ENCODE measurements around the gene BANK1.

DNA sequence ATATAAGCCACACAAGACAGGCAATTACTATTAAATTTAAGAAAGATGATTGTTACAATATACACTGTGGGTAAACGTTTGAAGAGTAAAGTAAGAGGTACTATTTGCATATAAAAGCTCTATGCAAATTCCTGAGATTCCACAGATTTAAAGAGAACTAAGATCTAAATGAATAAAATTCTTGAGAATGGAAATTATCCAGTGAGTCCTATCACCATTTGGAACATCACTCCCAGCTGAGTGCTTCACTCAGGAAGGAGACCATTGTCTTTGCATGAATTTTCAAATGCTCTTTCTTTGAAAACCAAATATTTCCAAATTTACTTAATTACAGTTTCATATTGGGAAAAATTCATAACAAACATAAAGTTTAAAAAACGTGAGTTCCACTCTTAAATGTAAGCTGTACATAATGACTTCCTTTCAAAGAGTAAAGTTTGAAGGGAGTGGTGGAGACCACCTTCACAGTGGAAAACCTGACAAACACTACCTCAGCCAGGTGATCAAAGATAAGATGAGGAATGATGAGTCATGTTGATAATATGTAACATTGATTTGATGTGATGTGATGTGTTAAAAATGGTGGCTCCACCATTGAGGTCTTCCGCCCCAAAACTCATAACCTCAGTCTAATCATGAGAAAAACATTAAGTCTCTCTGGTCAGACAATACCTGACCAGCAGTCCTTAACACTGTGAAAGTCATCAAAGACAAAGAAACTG lies 159.9 kb downstream of the BANK1 start:
- TF ChIP-seq, protein P1, sequence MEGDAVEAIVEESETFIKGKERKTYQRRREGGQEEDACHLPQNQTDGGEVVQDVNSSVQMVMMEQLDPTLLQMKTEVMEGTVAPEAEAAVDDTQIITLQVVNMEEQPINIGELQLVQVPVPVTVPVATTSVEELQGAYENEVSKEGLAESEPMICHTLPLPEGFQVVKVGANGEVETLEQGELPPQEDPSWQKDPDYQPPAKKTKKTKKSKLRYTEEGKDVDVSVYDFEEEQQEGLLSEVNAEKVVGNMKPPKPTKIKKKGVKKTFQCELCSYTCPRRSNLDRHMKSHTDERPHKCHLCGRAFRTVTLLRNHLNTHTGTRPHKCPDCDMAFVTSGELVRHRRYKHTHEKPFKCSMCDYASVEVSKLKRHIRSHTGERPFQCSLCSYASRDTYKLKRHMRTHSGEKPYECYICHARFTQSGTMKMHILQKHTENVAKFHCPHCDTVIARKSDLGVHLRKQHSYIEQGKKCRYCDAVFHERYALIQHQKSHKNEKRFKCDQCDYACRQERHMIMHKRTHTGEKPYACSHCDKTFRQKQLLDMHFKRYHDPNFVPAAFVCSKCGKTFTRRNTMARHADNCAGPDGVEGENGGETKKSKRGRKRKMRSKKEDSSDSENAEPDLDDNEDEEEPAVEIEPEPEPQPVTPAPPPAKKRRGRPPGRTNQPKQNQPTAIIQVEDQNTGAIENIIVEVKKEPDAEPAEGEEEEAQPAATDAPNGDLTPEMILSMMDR (IDR thresholded peaks at IDR 0.05; ENCODE audit: insufficient read depth, low read length) = no peak
- TF ChIP-seq, protein P2, sequence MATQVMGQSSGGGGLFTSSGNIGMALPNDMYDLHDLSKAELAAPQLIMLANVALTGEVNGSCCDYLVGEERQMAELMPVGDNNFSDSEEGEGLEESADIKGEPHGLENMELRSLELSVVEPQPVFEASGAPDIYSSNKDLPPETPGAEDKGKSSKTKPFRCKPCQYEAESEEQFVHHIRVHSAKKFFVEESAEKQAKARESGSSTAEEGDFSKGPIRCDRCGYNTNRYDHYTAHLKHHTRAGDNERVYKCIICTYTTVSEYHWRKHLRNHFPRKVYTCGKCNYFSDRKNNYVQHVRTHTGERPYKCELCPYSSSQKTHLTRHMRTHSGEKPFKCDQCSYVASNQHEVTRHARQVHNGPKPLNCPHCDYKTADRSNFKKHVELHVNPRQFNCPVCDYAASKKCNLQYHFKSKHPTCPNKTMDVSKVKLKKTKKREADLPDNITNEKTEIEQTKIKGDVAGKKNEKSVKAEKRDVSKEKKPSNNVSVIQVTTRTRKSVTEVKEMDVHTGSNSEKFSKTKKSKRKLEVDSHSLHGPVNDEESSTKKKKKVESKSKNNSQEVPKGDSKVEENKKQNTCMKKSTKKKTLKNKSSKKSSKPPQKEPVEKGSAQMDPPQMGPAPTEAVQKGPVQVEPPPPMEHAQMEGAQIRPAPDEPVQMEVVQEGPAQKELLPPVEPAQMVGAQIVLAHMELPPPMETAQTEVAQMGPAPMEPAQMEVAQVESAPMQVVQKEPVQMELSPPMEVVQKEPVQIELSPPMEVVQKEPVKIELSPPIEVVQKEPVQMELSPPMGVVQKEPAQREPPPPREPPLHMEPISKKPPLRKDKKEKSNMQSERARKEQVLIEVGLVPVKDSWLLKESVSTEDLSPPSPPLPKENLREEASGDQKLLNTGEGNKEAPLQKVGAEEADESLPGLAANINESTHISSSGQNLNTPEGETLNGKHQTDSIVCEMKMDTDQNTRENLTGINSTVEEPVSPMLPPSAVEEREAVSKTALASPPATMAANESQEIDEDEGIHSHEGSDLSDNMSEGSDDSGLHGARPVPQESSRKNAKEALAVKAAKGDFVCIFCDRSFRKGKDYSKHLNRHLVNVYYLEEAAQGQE (IDR thresholded peaks at IDR 0.05; ENCODE audit: insufficient replicate concordance, low read depth) = no peak
- TF ChIP-seq GABPA (IDR thresholded peaks at IDR 0.05; ENCODE audit: low read depth) (no peak), SPI1 (IDR thresholded peaks at IDR 0.05; ENCODE audit: borderline replicate concordance, low read depth) (no peak)

Data from HL-60 (cell line).